Right lobe of liver (tissue), 4 donors: ENCODE data around the gene C2orf72.

Experiments used
- POLR2A ChIP-seq: fragments of 450-650 bp; IDR thresholded peaks from one replicate; pipeline ENCODE4 v1.6.1; 2017; ENCODE audit warnings: antibody characterized with exemption, mild to moderate bottlenecking
- TF ChIP-seq, protein P1 (sequence below), 4 donors: fragments of 200-600 bp in 3 of 4; fragments of 450-650 bp in 1 of 4; IDR thresholded peaks; one replicate each; pipeline versions ENCODE4 v1.5.1 to v1.8.0; 2016 to 2022; ENCODE audit warnings: antibody characterized with exemption in 4 of 4, mild to moderate bottlenecking in 2 of 4
- donor health status: DM: no; HTN: no; CAD: no.
- donor health status: DM: no; HTN: no; CAD: no.
- donor health status: DM: no; HTN: yes; CAD: no.

DNA sequence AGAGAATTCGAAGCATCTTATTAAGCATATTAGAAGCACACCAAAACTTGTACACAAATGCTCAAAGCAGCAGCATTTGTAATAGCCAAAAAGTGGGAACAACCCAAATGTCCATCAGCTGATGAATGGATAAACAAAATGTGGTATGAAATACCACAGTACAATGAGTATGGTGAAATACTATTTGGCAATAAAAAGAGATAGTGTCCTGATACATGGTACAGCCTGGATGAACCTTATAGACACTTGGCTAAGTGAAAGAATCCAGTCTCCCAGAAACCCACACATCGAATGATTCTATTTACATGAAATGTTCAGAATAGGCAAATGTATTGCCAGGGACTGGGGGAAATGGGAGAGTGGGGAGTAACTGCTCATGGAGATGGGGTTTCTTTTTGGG, 38.4 kb upstream of the C2orf72 start:
- TF ChIP-seq, protein P1, sequence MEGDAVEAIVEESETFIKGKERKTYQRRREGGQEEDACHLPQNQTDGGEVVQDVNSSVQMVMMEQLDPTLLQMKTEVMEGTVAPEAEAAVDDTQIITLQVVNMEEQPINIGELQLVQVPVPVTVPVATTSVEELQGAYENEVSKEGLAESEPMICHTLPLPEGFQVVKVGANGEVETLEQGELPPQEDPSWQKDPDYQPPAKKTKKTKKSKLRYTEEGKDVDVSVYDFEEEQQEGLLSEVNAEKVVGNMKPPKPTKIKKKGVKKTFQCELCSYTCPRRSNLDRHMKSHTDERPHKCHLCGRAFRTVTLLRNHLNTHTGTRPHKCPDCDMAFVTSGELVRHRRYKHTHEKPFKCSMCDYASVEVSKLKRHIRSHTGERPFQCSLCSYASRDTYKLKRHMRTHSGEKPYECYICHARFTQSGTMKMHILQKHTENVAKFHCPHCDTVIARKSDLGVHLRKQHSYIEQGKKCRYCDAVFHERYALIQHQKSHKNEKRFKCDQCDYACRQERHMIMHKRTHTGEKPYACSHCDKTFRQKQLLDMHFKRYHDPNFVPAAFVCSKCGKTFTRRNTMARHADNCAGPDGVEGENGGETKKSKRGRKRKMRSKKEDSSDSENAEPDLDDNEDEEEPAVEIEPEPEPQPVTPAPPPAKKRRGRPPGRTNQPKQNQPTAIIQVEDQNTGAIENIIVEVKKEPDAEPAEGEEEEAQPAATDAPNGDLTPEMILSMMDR (IDR thresholded peaks at IDR 0.05): no peak
- no peak for TF ChIP-seq POLR2A
